Stomach (tissue), 9 donors: ENCODE results near the gene B3GNT8. TPM values are rescaled to one million over a fixed set of nuclear protein-coding genes. Genes with fewer than 3 reads are reported as not detected.

Experiments used
- DNase-seq, 2 donors: peaks; one replicate each; pipeline versions ENCODE4 v3.0.0 to v3.0.0-alpha.2; 2013 to 2019
- H3K27ac ChIP-seq, 5 donors: fragments of 200-600 bp in 4 of 5; sonication (generic) in 4 of 5; one replicate each; pipeline ENCODE4 v1.5.1; 2013 to 2019; ENCODE audit warnings: mild to moderate bottlenecking in 1 of 5, moderate library complexity in 1 of 5
- H3K27me3 ChIP-seq, 3 donors: fragments of 200-600 bp; sonication (generic); one replicate each; pipeline ENCODE4 v1.5.1; 2017 to 2019; ENCODE audit warnings: mixed run types in 1 of 3
- H3K36me3 ChIP-seq, 4 donors: fragments of 200-600 bp; sonication (generic); 1 replicate in 3 of 4; 2 replicates in 1 of 4; pipeline ENCODE4 v1.5.1; 2016 to 2019
- H3K4me1 ChIP-seq, 4 donors: fragments of 200-600 bp; sonication (generic); one replicate each; pipeline ENCODE4 v1.5.1; 2016 to 2019
- H3K4me3 ChIP-seq, 4 donors: fragments of 200-600 bp; sonication (generic) in 3 of 4; one replicate each; pipeline ENCODE4 v1.5.1; 2016 to 2019; ENCODE audit warnings: mild to moderate bottlenecking in 1 of 4
- H3K9me3 ChIP-seq, 4 donors: fragments of 200-600 bp; sonication (generic); one replicate each; pipeline ENCODE4 v1.5.1; 2016 to 2019
- EP300 ChIP-seq: sonication (generic); formaldehyde crosslinking; IDR thresholded peaks from one replicate; pipeline ENCODE4 v1.6.1; 2017; ENCODE audit warnings: antibody characterized with exemption
- POLR2A ChIP-seq, 4 donors: fragments of 450-650 bp; IDR thresholded peaks; one replicate each; pipeline ENCODE4 v1.6.1; 2016; ENCODE audit warnings: antibody characterized with exemption in 4 of 4, control low read depth in 2 of 4, mild to moderate bottlenecking in 1 of 4, moderate library complexity in 1 of 4
- POLR2AphosphoS5 ChIP-seq, 3 donors: sonication (generic); formaldehyde crosslinking; IDR thresholded peaks; one replicate each; pipeline ENCODE4 v1.6.1; 2016; ENCODE audit warnings: antibody characterized with exemption in 3 of 3
- WGBS, 5 donors: extraction: QIAGEN DNeasy Blood & Tissue Kit in 3 of 5; methylation state at CpG; one replicate each; pipeline versions ENCODE4 v1.1.5 to v1.1.7; 2013 to 2018; 5-methylcytosine and 5-hydroxymethylcytosine counted together
- intact Hi-C: fragments of 100-400 bp; cut with DNase I; formaldehyde crosslinking; loops from one replicate; pipeline ENCODE4 v1.15.1; 2023; ENCODE audit warnings: low total_unique reads
- polyA plus RNA-seq, 3 donors: library from polyadenylated mRNA; stranded (reverse); fragments of 200-250 nt; gene quantifications; one replicate each; pipeline ENCODE4 v1.2.3, GENCODE V29; 2013
- total RNA-seq, 5 donors: library from RNA; depleted of rRNA; stranded (reverse); fragments of >200 nt; gene quantifications; one replicate each; pipeline versions ENCODE4 v1.1.0 to v1.2.3, GENCODE V29; 2014 to 2016
- TF ChIP-seq, protein P1 (sequence below), 7 experiments: fragments of 450-650 bp in 4 of 7; fragments of 200-600 bp in 3 of 7; sonication (generic) in 3 of 7; IDR thresholded peaks; one replicate each; pipeline ENCODE4 v1.5.1; 2016 to 2019; ENCODE audit warnings: antibody characterized with exemption in 7 of 7, control low read depth in 2 of 7, mild to moderate bottlenecking in 1 of 7
- donor health status: healthy with polysubstance abuse.
- donor health status: Bipolar disorder and iron deficiency.
- donor health status: healthy.

Gene B3GNT8
- total and polyA plus RNA-seq, 8 donors = 0.92 to 158 (median 5.4) TPM; not detected in 2

DNA sequence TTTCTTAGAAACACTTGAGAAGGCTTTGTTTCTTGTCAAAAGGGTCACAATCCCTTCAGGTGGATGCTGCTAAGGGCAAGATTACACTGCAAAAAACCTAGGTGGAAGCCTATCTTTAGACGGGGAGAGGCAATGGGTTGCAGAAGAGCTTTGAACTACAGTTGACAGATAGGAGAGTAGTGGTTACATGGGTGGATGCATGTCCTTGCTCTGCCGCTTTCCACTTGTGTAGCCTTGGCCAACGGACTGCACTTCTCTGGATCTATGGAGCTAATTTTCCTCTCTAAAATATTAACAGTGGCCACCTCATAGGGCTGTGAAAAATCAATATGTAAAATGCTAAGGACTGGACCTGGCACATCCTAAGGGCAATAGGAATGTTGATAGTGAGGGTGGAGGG lies 28.6 kb downstream of the B3GNT8 start:
- H3K27me3 ChIP-seq = no peaks in the 10 kb centered on the region
- peak overlapping the region; percentile 68 to 92 (median 82) for H3K4me3 ChIP-seq
- 29 to 44% (median 33%) methylated on average over 3 of the region's 3 CpGs for WGBS, 5 donors
- TF ChIP-seq EP300 = no peak
- TF ChIP-seq, protein P1, sequence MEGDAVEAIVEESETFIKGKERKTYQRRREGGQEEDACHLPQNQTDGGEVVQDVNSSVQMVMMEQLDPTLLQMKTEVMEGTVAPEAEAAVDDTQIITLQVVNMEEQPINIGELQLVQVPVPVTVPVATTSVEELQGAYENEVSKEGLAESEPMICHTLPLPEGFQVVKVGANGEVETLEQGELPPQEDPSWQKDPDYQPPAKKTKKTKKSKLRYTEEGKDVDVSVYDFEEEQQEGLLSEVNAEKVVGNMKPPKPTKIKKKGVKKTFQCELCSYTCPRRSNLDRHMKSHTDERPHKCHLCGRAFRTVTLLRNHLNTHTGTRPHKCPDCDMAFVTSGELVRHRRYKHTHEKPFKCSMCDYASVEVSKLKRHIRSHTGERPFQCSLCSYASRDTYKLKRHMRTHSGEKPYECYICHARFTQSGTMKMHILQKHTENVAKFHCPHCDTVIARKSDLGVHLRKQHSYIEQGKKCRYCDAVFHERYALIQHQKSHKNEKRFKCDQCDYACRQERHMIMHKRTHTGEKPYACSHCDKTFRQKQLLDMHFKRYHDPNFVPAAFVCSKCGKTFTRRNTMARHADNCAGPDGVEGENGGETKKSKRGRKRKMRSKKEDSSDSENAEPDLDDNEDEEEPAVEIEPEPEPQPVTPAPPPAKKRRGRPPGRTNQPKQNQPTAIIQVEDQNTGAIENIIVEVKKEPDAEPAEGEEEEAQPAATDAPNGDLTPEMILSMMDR (IDR thresholded peaks at IDR 0.05) = no peak
- no peak for TF ChIP-seq POLR2A (IDR thresholded peaks at IDR 0.05)
- TF ChIP-seq POLR2AphosphoS5 (IDR thresholded peaks at IDR 0.05) = no peak
- no peak for DNase-seq
- H3K36me3 ChIP-seq = peaks cover 0 to 28% (median 16%) of the 10 kb centered on the region in 4 donors
- H3K4me1 ChIP-seq = peaks cover 10 to 51% (median 40%) of the 10 kb centered on the region in 4 donors
- no peaks in the 10 kb centered on the region for H3K9me3 ChIP-seq
- H3K27ac ChIP-seq = peak overlapping the region in 3 of 5 donors; percentile 87 to 88 (median 88)
- intact Hi-C loops = no loop called here

DNA sequence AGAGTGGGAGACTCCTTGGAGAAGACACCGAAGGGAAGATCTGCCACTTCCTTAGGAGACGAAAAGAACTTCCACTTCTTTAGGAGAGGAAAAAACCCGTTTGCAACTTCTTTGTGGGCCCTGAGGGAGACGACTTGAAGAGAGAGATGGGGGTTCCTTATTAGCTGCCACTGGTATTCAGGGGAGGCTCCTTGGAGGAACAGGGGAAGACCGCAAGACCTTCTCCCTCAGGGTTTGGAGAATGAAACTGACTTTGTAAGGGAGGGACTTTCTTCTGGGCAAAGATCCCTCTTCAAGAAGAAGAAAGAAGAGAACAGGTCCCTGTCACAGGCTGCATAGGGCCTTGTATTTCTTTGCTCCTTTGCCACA lies 29.1 kb downstream of the B3GNT8 start:
- H3K36me3 ChIP-seq = peaks cover 0 to 22% (median 12%) of the 10 kb centered on the region in 4 donors
- no peaks in the 10 kb centered on the region for H3K9me3 ChIP-seq
- H3K4me3 ChIP-seq = peak overlapping the region; percentile 68 to 92 (median 82)
- peak overlapping the region; percentile 81 to 89 (median 88) for H3K27ac ChIP-seq
- no peak for DNase-seq
- peaks cover 10 to 46% (median 38%) of the 10 kb centered on the region in 4 donors for H3K4me1 ChIP-seq
- no peak for TF ChIP-seq POLR2AphosphoS5 (IDR thresholded peaks at IDR 0.05)
- no peak for TF ChIP-seq POLR2A (IDR thresholded peaks at IDR 0.05)
- TF ChIP-seq, protein P1 (IDR thresholded peaks at IDR 0.05) = no peak
- TF ChIP-seq EP300 = no peak
- no peaks in the 10 kb centered on the region for H3K27me3 ChIP-seq
- 0 to 3% (median 0%) methylated on average over 5 of the region's 5 CpGs for WGBS, 5 donors
- intact Hi-C loops = no loop called here

DNA sequence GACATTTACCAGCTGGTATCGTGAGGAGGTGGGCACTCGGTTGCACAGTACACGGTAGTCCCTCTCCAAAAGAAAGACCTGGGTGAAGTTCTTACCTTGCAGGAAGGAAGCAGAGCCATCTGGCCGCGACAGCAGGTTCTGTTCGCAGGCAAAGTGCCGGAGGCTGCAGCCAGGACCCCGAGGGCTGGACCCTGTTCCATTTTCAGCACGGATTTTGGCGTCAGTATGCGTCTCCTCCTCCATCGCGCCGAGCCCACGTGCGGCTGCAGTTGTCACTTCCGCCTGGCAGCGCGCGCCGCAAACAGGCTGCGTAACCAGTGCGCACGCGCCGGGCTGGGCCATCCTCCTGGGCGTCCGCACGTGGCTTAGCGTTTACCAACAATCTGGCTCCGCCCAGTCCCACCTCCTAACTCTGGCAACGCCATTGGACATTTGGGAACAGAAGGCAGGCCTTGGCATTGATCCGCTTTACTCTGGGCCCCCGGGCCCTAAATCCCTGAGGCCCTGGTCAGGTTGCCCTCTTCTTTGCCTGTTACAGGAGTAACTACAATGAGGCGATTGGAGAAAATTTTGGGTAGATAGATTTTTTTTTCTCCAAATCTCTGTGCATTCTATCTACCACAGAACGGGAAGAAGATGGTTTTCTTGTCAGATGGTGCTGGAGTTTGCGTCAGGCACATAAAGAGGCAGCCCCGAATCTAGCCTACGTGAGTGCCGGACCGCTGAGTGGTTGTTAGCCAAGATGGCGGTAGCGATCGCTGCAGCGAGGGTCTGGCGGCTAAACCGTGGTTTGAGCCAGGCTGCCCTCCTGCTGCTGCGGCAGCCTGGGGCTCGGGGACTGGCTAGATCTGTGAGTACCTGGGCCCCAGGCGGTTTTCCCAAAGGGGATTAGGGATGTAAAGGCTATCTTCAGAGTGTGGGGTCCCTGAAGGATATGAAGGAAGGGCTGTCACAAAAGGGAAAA lies 29.8 kb downstream of the B3GNT8 start, which contains the start of the genes BCKDHA and EXOSC5:
Gene BCKDHA, plus strand, starts transcription at position 733 of the 964 bp plus-strand sequence. Its CDS starts 10 bp downstream, at position 743.
Gene EXOSC5, minus strand, starts transcription at position 274 of the 964 bp plus-strand sequence. Its CDS starts 31 bp downstream, at position 243.
- Histone ChIP-seq H3K36me3 (peaks cover 0 to 21% (median 11%) of the 10 kb centered on the region in 4 donors), H3K27ac (peak within 1 kb of the TSS; percentile 81 to 89 (median 88)), H3K4me3 (peak within 1 kb of the TSS; percentile 68 to 92 (median 82)), H3K9me3 (no peaks in the 10 kb centered on the region), H3K4me1 (peaks cover 10 to 43% (median 35%) of the 10 kb centered on the region in 4 donors), H3K27me3 (no peaks in the 10 kb centered on the region)
- WGBS, 5 donors = 0 to 1% (median 0%) methylated on average over 45 to 50 of the region's 50 CpGs
- TF ChIP-seq POLR2AphosphoS5 (IDR thresholded peaks at IDR 0.05) (peak; percentile 3 to 96 (median 91)), POLR2A (IDR thresholded peaks at IDR 0.05) (no peak)
- TF ChIP-seq, protein P1 (IDR thresholded peaks at IDR 0.05) = peak in 1 of 7 experiments; percentile 26
- DNase-seq = peak; percentile 100
- intact Hi-C loops = no loop called here

DNA sequence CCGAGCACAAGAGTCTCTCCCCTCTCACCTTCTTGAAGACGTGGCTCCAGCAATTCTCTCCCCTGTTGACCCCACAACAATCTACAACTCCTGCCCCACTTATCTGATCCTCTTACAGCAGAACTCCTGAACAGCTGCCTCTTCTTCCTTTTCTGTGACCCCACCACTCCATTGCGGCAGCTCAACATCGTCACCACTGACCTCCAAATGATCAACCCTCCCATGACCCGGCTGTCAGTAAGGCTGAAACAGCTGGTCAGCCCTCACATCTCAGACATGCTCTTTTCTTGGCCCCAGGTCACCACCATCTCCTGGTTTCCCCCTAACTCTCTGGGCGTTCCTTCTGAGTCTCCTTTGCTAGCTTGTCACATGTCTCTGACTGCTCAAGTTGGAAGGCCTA lies 31.8 kb downstream of the B3GNT8 start:
- peaks cover 10 to 43% (median 35%) of the 10 kb centered on the region in 4 donors for H3K4me1 ChIP-seq
- H3K4me3 ChIP-seq = no peak overlapping the region
- WGBS, 5 donors = 64 to 75% (median 67%) methylated on average over 5 to 6 of the region's 6 CpGs
- no peaks in the 10 kb centered on the region for H3K27me3 ChIP-seq
- DNase-seq = no peak
- intact Hi-C loops = no loop called here
- no peak overlapping the region for H3K27ac ChIP-seq
- H3K9me3 ChIP-seq = no peaks in the 10 kb centered on the region
- peaks cover 19 to 26% (median 25%) of the 10 kb centered on the region in 4 donors for H3K36me3 ChIP-seq
- TF ChIP-seq POLR2AphosphoS5 (IDR thresholded peaks at IDR 0.05) (no peak), POLR2A (IDR thresholded peaks at IDR 0.05) (no peak), EP300 (no peak)
- TF ChIP-seq, protein P1 (IDR thresholded peaks at IDR 0.05) = no peak
